RPMI8226 (cell line): ENCODE results near the gene CENPO.

Experiments
- DNase-seq: peaks from one replicate; pipeline ENCODE4 v3.0.0-alpha.2; 2015

The CENPO gene

DNA sequence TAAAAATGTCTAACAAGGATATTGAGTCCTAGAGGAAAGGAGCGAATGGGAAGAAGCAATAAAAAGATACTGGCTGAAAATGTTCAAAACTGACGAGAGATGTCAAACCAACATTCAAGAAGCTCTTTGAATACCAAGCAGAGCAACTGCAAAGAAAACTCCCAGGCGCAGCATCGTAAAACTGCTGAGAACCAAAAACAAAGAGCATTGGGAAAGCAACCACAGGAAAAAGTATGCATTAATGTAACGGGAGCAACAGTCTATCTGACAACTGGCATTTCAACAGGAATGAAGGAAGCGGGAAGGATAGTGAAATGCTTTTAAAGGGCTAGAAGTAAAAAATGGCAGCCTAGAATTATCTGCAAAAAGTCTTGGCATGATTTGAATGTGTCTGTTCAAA, 73.7 kb downstream of the CENPO start:
- no peak for DNase-seq

DNA sequence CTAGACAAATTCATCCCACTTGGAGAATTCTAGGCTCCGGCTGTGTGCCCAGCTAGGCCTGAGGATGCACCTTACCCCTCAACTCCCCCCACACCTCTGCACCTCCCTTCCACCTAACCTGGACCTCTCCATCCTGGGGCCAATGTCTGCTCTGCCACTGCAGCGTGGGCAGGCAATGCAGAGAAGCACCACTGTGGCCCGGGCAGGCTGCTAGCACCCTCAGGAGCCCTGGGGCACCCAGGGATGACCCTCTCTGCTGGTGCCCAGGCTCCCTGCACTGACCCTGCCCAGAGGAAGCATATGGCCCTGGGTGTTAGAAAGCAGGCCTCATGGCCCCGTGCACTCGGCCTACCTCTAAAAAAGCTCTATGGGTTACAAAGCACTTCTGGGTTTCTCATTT, 77.2 kb downstream of the CENPO start:
- no peak for DNase-seq

DNA sequence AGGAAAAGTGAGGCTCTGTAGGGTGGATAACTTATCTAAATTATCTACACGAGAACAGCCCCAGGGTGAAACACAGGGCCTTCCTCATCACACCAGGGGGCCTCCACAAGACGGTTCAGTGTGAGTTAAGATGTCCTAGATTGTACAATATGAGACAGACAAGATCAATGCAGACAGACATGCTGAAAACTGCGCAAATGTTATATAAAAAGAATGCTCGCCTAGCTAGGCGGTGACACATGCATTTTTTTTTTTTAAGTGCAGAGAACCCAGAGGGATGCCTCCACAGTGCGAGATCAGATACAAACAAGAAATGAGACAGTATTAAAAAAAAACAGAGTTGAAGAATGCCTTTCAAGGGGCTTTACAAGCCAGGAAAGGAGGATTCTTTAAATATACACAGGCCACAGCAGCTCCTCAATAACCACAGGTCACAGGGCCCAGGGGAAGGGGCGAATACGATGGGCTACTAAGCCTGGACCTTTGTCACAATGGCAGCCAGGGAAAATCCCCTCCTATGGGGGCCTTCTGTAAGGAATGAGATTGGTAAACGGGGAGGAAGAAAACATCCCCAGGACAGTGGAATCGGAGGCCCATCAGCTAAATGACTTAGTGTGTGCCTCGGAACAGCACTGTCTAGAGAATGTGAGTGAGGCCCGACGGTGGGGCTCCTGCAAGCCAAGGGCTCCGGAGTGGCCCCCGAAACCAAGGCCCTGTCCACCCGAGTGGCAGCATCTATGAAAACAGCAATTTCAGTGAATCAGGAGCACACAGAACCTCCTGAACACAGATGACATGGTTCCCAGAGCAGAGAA, 77.9 kb downstream of the CENPO start:
- DNase-seq: no peak

DNA sequence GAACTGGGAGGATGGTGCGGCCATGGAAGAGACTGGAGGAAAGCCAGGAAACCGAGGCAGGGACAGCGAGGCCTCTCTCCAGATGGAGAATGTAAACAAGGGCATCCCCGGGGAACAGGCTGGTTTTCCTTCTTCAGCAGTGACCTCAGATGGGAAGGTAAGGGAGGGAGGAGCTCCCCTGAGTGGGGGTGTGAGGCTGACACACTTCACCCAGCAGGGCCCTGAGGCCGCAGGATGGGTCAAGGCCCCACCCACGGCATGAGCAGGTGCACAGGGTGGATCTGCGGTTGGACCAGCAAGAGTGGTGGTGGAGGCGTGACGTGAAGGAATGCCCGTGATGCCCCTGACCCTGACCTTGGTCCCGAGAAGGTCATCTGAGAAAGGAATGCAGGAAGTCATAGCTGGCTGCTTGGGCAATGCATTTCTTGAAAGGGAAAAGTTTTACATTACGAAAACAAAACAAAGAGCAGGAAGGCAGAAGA, 78.7 kb downstream of the CENPO start:
- no peak for DNase-seq
